Stimulated activated CD4-positive, alpha-beta T cell treated with anti-CD3 and anti-CD28 coated beads, Interleukin-1b, Interleukin-23, amount 100 ng/mL, for 24 hours (primary cell): ENCODE measurements around the gene INCENP.

ENCODE experiments used
- DNase-seq, 4 experiments: peaks; one replicate each; pipeline ENCODE4 v3.0.0-alpha.2; 2020; ENCODE audit warnings: low read depth in 4 of 4, low spot score in 1 of 4

The INCENP gene

DNA sequence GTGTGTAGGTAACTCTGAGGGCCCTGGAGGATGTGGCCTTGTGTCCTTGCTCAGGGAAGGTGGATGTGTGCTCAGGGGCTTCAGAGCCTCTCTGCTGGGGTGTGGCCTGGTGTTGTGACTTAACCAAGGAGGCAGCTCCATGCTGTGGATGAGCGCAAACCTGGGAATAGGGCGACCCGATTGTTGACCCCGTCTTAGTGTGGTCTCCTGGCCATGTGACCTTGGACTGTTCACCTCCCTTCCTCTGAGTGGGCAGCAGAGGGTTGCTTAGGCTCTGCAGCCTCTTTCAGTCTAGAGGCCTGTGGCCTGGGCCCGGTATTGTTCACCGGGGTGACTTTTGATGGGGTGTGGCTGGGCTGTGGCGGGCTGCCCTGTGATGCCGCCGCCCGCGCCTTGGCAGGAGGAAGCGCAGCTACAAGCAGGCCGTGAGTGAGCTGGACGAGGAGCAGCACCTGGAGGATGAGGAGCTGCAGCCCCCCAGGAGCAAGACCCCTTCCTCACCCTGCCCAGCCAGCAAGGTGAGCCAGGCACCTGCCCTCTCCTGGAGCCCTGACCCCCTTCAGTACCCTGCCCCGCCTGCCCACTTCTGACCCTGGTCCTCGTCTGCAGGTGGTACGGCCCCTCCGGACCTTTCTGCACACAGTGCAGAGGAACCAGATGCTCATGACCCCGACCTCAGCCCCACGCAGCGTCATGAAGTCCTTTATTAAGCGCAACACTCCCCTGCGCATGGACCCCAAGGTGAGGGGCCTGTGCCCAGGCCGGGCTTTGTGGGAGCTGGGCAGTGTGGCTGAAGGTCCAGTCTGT is 16.7 kb downstream of the INCENP start:
- DNase-seq, result no peak

DNA sequence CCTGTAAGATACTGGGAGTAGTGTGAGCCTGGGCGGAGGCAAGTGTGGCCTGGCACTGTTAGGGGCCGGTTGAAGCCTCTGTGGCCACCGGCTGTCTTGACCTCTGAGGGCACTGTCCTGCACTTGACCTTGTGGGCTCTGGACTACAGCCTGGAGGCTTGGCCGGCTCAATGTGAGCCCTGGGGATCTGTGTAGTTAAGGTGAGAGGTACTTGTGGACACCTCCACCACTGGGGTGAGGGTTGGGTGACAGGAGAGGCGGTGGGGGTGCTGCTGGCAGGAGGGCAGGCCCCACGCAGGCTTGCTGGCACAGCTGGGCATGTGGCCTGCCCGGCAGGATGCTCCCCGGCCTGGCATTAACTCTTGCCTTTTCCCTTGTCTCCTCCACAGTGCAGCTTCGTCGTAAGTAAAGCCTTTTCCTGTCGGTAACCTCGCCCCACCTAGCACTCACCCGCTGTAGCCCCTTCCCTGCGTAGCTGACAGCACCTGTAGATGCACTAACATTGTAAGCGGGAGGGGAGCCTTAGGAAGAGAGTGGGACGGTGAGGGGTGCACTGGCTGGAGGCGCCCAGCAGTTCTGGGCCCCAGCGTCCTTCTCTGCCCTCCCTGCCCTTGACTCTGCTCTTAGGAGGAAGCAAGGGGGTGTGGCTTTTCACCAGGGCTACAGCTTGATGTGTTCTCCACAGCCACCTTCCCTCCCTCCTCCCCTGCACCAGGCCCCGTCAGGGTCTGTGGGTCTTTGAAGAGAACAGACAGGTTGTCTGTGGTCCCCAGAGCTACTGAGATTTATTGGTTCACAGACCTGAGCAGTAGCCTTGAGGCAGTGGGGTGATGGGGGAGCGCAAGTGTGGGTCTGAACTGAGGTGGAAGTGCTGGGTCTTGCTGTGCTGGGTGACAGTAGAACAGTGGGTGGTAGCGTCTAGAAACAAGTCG is 17.6 kb downstream of the INCENP start:
- DNase-seq, result no peak

DNA sequence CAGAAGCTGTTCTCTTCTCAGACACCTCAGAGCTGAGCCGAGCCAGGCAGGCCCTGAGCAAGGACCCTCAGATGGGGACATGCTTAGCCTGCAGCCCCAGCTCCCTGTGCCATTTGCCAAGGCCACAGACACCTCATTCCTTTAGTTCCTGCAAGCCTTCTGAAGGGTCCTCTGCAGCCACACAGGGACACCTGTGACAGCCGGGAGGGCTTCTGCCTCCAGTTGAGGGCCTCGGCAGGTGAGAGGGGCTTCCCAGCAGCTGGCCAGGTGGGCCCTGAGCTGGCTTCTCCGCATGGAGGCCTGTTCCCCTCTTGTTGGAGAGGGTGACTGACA is 18.2 kb downstream of the INCENP start:
- no peak for DNase-seq

DNA sequence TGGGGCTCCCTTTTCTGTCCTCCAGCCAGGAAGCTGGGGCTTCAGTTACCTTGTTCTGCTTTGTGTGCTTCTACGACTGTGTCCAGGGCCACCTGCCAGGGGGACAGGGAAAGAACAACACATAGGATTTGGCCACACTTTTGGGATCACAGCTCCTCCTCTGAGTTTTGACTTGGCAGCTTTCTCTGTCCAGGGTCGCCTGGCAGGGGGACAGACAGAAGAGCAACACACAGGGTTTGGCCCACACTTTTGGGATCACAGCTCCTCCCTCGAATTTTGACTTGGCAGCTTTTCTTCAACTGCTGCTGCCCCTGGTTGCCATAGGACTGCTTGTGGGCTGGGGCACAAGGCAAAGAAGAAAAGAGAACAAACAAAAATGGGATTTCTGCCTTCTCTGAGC is 19.1 kb downstream of the INCENP start:
- no peak for DNase-seq

DNA sequence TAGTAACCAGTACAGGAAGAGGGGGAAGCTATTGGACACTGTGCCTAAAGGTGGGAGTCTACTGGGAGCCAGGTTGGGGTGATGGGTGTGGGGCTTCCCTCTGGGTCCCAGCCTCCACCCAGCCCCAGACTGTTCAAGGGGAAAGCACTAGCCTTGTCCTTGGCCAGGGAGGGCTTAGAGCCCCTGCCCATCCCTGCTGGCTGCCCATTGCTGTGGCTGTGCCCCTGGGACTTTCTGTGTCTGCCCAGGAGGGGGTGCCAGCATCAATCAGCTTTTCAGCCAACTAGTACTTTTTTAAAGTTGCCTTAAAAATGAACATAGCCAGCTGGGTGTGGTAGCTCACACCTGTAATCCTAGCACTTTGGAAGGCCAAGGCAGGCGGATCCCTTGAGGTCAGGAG is 19.9 kb downstream of the INCENP start:
- DNase-seq, result no peak

DNA sequence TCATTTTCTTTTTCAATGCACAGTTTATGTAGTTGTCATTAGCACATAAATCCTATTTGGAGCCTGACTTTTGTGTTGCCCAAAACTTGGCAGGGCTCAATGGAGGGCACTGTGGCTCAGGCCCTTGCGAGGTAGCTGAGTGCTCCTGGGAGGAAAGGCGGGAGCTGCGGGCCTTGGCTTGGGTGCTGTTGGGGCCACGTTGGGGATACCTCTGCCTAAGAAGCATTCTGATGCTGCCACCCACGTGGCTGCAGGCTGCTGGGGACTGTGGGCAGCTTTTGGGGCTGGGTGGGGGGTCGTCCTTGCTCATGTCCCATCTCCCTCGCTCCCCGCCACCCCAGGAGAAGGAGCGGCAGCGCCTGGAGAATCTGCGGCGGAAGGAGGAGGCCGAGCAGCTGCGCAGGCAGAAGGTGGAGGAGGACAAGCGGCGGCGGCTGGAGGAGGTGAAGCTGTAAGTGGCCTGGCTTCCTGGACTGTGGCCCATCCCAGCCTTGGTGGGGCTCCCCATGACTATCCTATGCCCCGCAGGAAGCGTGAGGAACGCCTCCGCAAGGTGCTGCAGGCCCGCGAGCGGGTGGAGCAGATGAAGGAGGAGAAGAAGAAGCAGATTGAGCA is 20.9 kb downstream of the INCENP start:
- DNase-seq, result no peak

DNA sequence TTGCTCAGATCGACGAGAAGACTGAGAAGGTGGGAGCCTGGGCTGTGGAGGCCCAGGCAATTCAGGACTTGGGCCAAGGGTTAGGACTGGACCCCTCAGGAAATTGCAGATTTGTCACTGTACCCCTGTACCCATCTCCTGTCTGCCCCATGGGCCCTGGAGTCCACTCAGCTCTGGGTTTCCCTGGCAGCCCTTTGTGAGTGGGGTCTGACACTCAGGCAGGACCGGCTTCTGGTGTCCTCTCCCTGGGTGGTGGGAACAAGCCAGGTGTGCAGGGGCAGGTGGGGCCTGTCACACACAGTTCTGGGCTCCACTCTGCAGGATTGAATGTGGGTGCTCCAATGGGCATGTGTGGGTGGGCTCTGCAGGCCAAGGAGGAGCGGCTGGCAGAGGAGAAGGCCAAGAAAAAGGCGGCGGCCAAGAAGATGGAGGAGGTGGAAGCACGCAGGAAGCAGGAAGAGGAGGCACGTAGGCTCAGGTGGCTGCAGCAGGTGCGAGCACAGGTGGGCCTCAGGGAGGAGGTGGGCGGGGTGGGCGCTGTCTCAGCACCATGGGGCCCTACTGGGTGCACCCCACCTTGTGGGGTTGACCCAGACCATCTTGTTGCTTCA is 21.6 kb downstream of the INCENP start:
- no peak for DNase-seq

DNA sequence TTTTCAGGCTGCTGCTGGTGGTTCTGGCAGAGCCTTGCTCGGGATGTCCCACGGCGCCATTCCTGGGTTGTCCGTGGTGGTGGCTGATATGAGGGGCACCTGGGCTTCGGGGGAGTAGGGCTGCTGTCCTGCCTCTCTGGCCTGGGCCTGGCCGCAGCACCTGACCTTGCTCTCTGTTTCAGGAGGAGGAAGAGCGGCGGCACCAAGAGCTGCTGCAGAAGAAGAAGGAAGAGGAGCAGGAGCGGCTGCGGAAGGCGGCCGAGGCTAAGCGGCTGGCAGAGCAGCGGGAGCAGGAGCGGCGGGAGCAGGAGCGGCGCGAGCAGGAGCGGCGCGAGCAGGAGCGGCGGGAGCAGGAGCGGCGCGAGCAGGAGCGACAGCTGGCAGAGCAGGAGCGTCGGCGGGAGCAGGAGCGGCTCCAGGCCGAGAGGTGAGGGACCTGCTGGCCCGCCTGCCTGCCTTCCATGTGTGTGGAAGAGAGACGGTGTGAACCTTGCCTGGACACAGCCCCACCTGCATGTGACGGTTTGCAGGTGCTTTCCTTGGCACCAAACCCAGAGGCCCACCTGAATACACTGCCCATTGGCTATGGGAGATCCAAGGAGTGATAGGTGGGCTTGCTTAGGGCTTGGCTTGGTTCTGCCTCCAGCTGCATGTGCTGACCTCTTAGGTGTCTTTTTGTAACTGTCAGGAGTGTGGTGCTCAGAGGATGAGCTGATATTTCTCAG is 22.8 kb downstream of the INCENP start:
- DNase-seq, result no peak

DNA sequence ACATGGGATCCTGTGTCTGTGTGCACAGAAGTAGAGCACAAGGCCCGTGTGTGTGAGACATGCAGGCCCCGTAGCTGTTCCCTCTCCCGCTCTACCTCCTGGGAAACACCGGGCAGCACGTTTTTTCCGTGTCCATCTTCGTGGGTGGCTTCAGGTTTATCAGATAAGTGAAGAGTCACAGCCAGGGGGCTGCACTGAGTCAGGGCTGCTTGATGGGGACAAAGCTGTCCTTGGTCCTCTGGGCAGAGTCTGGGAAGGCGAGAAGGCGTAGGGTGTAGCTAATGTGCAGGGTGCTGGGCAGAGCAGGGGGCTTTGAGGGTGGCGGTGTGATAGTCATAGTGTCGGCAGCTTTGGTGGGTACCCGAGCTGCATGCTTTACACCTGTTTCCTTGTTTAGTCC is 23.7 kb downstream of the INCENP start:
- DNase-seq, result no peak

DNA sequence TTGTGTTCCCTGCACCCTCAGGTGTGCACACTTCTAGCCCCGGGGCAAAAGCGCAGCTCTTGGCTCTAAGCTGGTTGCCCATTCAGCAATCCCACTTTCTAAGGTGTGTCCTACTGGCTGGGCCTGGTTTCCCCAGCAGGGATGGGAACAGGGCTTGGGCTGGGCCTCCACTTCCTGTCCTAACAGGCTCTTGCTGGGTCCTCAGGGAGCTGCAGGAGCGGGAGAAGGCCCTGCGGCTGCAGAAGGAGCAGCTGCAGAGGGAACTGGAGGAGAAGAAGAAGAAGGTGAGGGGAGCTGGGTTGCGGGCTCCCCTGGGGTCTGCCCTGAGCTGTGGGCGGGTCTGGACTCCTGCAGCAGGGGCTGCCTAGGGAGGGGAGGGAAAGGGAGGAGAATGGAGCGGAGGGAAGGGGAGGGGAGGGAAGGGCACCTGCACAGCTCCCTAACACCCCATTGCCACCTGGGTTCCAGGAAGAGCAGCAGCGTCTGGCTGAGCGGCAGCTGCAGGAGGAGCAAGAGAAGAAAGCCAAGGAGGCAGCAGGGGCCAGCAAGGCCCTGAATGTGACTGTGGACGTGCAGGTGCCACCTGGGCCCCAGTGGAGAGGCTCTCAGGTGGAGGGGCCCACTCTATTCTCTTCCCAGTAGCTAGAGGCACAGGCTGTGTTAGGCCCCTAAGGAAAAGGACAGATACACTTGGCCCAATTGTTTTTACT is 24.6 kb downstream of the INCENP start:
- no peak for DNase-seq

DNA sequence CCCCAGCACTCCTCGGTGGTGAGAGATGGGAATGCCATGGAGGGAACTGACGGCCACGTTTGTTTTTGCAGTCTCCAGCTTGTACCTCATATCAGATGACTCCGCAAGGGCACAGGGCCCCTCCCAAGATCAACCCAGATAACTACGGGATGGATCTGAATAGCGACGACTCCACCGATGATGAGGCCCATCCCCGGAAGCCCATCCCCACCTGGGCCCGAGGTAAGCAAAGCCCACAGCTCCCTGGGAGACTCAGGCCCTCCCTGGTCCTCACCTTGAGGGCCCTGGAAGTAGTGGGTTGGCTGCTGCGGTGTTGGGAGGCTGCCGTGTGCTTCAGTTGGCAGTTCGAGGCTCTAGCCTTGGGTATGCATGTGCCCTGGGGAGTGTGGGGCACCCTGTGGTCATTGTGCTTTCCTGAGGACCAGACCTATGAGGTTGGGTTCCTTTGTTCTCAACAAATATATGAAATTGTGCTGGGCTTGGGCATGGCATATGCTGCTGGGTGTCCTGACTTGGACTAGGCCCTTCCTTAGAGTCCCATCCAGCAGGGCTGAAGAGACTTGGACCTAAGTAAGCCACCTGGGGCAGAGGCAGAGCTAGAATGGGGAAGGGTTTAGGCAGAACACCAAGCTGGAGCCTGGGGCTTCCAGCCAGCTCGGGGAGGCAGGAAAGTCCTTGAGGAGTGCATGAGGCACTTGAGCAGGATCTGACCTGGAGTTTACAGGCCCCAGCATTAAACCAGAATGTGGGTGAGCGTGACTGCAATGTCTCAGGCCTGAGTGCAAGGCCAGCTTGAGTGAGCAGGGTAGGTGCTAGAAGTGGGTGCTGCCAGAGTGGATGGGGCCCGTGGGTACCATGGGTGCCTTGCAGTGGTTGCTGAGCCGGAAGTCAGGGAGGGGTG is 26.4 kb downstream of the INCENP start:
- DNase-seq, result no peak

DNA sequence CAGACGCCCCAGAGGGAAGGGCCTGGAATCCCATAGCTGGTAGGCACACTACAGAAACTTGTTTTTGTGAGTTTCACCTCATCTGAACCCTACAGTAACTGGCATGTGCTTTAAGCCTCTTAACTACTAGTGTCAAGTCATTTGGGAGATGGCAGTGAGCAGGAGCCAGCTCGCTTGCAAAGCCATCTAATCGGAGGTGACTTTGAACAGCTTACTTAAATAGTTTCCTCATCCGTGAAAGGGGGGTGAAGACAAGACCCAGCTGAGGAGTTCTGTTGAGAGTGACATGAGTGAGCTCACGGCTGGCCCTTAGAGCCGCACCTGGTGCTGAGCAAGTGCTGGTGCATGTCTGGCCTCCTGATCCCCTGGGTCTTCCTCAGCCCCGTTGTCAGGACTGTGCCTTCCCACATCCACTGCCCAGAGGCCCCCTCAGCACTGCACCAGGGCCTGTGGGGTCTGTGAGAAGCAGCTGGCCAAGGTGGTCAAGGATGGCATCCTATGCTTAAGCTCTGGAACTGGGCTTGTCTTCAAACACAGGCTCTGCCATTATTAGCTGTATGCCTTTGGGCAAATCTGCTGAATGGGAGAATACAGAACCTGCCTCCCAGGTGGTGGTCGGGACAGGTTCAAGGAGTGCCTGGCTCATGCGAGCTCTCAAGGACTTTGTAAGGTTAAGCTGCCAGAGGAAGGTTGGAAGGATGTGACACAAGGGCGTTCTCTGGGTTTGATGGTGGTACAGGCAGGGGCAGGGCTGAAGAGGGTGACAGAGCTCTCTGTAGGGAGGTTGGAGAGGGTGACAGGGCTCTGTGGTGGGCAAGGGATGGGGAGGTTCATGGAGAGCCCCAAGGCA is 27.3 kb downstream of the INCENP start:
- no peak for DNase-seq

DNA sequence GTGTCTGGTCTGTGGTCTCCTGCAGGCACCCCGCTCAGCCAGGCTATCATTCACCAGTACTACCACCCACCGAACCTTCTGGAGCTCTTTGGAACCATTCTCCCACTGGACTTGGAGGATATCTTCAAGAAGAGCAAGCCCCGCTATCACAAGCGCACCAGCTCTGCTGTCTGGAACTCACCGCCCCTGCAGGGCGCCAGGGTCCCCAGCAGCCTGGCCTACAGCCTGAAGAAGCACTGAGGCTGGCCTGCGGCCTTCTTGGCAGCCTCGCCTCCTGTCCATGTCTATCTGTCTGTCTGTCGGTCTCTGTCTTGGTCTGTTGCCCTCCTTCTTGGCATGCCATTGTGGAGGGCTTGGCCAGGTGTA is 27.9 kb downstream of the INCENP start:
- no peak for DNase-seq

DNA sequence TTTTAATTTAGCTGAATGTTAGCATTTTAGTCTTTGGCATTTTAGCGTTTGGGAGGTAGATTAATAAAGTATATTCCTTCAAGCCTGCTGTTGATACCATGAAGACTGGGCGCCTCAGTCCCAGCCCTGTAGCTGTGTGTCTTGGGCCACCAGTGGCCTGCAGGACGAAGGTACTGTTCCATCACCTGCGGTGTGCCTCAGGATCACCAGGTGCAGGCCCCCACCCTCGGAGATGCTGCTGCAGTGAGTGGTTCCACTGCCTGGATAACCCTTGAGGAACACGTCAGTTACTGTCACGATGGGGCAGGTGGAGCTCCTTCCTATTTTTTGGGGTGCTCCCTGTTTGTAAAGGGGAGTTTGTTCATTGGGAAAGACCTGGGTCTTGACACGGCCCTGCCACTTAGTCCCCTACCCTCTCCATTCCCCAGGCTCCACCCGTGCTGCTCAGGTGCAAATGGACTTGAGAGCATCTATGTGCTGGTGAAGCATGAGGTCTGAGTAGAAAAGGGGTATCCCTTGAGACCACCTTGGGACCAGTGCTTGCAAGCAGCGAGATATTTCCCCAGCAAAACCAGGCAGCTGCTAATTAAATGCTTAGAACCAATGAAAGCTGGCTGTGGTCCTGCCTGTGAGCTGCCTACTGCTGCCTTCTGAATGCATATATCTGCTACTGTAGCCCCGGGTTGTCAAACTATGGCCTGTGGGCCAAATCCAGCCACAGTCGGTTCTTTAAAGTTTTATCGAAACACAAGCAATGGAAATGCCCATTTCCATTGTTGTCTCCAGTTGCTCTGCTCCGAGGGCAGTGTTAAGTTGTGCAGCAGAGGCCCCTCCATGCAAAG is 28.7 kb downstream of the INCENP start:
- DNase-seq, result no peak

DNA sequence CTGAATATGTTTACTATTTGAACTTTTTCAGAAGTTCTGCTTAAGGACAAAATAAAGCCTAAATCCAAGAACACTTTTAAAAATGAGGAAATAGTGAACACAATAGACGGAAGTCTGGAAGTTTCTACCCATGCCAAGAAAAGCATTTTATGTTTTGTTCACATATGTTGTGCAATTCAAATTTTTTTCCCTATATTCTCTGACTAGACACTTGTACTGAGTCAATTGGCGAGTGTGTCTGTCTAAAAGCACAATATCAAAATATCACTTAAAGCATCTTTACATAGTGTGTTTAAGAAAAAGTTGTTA is 29.2 kb downstream of the INCENP start:
- DNase-seq, result no peak

DNA sequence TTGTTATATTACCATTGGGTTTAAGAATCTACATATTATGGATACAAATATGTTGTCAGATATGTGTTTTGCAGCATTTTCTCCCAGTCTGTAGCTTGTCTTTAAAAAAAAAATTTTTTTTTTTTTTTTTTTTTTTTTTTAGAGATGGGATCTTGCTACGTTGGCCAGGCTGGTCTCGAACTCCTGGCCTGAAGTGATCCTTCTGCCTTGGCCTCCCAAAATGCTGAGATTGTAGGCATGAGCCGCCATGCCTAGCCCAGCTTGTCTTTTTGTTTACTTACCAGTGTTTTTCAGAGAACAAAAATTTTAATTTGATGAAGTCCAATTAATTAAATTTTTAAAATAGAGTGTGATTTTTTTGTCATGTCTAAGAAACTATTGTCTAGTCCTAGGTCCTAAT is 29.8 kb downstream of the INCENP start:
- no peak for DNase-seq

DNA sequence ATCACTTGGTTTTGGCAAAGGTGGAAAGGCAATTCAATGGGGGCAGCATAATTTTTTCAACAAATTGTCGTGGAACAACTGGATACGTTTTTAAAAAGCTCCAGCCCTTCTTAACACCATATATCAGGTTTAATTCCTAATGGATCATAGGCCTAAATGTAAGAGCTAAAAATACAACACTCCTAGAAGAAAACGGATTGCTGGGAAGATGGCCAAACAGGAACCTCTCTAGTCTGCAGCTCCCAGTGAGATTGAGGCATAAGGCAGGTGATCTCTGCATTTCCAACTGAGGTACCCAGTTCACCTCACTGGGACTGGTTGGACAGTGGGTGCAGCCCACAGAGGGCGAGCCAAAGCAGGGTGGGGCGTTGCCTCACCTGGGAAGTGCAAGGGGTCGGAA is 33.8 kb downstream of the INCENP start:
- no peak for DNase-seq

DNA sequence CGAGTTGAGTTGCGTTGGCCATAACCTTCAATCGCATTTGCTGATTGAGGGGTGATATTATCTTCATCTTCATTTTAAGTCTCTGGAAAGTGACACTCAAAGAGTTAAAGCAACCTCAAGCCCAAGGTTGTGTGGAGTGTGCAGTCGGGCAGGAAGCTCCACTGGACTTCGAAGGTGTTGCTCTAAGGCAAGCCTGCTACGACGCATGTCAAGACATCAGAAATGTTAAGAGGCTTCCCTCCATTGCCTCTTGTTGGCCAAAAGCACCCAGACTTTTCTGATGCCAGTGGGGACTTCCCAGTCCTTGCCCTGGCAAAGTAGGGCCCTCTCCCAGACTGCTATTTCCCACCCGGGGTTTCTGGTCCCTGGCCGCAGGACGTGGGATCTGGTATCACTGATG is 42.6 kb downstream of the INCENP start:
- no peak for DNase-seq
